ENCODE results near the gene DHX57.
"Not testable (repeated sequence)": the region's sequence is repeated elsewhere in the genome, so short reads cannot be mapped to it uniquely, and the experiment has no call there.

Gene DHX57

GRCh38 chr2:38806733-38807059 lies 69.0 kb downstream of the DHX57 start:
- no peak overlapping the region for H3K4me3 ChIP-seq
- H3K27ac ChIP-seq: peak overlapping the region in 2 of 21 experiments; percentile 5 to 34

DNA sequence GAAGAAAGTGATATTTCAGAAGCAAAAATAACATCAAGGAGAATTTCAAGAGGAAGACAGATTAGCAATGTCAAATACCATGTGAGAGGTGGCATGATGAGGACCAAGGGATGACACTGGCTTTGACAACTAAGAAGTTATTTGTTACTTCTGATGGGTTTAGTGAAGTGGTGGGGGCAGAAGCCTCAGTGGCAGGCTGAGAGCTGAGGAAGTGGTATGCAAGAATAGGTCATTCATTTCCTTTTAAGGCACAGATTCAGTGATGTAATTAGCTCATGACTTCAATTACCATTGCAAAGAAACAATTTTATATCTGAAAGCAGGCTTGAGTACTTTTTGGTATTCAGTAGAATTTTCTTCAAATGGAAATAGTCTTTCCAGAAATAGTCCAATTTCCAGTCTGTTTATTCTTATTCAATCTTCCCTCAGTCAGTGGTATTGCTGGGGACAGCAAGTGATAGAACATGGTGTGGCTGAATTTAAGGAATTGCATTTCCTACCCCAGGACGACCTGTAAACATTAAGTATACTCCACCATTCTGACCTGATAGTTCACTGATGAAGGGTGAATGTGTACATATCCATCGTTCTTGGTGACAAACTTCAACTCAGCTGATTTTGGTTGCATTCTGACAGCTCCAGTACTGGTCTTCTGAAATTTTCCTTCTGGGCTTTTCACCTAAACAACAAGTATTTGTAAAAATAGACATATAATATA lies 69.6 kb downstream of the DHX57 start:
- Histone ChIP-seq H3K27ac (peak overlapping the region in 4 of 21 experiments; percentile 5 to 47 (median 36)), H3K4me3 (no peak overlapping the region)

GRCh38 chr2:38797953-38798352 lies 77.8 kb downstream of the DHX57 start:
- H3K4me3 ChIP-seq: no peak overlapping the region
- no peak overlapping the region for H3K27ac ChIP-seq

DNA sequence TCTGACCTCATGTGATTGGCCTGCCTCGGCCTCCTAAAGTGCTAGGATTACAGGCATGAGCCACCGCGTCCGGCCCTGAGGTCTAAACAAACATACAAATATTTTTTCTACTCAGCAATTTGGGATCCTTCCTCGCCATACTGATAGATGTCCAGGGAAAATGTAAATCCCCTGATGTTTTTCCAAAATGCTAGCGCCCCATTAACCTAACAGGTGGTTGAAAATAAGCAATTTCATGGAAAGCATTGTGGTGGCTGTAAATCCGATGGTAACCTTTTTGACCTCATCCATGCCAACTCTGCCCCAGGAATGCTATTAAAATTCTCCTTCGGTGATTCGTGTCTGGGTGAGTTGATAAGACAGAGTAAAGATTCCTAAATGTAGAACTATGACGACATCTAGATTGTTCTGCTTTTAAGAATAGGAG lies 78.5 kb downstream of the DHX57 start:
- no peak overlapping the region for H3K4me3 ChIP-seq
- H3K27ac ChIP-seq: no peak overlapping the region

- H3K27ac ChIP-seq, H3K4me3 ChIP-seq: not testable (repeated sequence)
Observed at GRCh38 chr2:38795016-38795415, 80.7 kb downstream of the DHX57 start.

DNA sequence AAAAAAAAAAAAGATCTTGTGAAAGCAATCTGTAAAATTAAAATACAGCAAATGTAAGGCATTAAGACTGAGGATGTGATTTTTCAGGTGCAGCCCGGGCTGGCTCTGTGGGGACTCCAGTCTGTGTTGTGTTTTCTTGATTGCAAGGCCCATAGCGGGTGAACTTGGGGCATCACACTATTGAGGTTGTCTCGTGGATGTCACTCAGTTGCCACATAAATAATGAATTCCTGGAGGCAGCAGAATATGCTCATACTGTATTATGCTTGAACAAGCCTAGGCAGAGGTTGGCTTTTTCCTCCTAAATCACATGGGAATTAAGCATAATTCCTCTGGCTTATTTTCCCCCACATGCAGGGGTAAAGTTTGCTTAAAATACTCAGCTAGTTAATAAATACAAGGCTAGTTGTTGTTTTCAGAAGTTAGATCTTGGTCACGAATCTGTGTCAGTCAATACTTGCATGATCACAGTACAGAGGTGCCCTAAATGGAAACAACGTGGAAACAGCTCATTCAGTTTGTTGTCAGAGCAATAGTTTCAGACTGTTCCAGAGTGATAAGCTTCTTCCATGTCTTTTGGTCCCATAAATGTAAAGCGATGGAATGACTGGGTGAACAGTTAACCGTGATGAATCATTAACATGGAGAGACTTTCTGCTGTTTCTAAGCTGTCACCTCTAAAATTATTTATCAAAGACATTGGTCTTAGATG lies 81.3 kb downstream of the DHX57 start:
- H3K27ac ChIP-seq: no peak overlapping the region
- no peak overlapping the region for H3K4me3 ChIP-seq

DNA sequence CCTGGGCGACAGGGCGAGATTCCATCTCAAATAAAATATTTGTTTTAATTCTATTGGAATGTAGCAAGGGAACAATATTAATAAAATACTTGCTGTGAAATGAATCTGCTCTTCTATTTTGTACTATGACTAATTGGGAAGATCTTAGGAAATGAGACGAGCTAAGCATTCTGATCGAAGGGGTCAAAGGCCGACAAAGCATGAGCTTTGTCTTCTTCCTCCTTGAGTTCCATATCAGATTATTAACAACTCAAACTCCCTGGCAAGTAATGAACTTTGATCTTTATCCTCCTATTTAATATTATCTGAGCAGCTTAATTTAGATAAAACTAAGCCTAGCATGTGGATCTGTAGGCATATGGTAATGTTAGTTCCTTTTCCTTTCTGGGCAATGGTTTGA lies 82.2 kb downstream of the DHX57 start:
- Histone ChIP-seq H3K27ac (no peak overlapping the region), H3K4me3 (no peak overlapping the region)

DNA sequence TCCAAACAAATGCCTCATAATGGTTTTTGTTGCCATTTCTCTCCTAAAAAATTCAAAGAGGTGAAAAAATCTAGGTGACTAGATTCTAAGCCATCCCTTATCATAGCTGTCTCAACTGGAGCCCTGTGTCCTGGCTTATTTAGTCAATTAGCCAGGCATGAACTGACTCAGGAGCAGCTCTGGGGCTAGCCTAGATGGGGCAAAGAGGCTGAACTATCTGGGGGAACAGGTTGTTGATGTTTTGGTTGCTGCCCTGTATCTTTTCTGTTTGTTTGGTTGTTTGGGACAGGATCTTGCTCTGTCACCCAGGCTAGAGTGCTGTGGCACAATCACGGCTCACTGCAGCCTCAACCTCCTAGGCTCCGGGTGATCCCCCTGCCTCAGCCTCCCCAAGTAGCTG lies 83.0 kb downstream of the DHX57 start:
- Histone ChIP-seq H3K27ac (no peak overlapping the region), H3K4me3 (no peak overlapping the region)

DNA sequence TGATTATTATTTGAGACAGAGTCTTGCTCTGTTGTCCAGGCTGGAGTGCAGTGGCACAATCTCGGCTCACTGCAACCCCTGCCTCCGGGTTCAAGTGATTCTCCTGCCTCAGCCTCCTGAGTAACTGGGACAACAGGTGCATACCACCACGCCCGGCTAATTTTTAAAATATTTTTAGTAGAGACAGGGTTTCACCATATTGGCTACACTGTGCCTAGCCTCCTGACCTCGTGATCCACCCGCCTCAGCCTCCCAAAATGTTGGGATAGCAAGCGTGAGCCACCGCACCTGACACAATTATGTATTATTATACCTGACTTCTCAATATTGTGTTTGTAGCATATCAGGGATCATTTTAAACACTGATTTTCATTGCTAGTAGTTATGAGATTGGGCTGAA lies 83.4 kb downstream of the DHX57 start:
- not testable (repeated sequence) for H3K4me3 ChIP-seq, H3K27ac ChIP-seq

GRCh38 chr2:38791744-38792143 lies 84.0 kb downstream of the DHX57 start:
- Histone ChIP-seq H3K4me3 (no peak overlapping the region), H3K27ac (no peak overlapping the region)

DNA sequence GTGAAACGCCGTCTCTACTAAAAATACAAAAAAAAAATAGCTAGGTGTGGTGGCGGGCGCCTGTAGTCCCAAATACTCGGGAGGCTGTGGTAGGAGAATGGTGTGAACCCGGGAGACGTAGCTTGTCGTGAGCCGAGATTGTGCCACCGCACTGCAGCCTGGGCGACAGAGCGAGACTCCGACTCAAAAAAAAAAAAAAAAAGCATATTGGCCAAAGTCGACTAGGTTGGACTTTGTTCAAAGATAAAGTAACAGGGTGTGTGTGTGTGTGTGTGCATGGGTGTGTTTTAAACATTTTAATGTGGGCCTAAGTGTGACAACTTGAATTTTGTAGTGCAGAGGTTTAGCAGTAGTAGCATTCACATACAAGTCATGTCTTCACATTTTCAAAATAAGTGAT lies 86.0 kb downstream of the DHX57 start:
- no peak overlapping the region for H3K27ac ChIP-seq

DNA sequence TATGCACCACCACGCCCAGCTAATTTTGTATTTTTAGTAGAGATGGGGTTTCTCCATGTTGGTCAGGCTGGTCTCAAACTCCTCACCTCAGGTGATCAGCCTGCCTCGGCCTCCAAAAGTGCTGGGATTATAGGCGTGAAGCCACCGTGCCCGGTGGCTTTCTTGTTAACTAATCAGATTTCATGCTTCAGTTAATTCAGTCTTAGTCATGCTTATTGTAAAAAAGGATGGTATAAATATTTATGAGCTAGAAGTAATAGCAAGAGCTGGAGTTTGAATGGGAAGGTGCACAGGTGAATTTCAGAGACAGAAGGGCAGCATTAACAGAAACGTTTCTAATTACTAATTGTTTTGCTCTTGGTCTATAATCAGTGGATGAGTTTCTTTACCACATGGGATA lies 87.4 kb downstream of the DHX57 start:
- no peak overlapping the region for H3K4me3 ChIP-seq
- H3K27ac ChIP-seq: no peak overlapping the region

More for the DNA sequence above, 86.0 kb downstream of the DHX57 start:
- H3K4me3 ChIP-seq: no peak overlapping the region

DNA sequence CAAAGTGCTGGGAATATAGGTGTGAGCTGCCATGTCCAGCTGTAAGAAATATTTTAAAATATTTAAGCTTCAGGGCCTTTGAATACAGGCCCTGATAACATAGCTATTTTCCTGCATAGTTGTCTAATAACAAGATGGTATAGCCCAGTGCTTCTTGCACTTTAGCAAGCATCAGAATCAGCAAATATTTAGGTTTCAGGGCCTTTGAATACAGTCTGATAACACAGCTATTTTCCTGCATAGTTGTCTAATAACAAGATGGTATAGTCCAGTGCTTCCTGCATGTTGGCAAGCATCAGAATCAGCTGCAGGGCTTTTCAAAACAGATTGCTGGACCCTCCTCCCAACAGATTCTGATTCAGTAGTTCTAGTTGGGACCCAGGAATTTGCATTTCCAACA lies 92.1 kb downstream of the DHX57 start:
- no peak overlapping the region for H3K4me3 ChIP-seq
- no peak overlapping the region for H3K27ac ChIP-seq

DNA sequence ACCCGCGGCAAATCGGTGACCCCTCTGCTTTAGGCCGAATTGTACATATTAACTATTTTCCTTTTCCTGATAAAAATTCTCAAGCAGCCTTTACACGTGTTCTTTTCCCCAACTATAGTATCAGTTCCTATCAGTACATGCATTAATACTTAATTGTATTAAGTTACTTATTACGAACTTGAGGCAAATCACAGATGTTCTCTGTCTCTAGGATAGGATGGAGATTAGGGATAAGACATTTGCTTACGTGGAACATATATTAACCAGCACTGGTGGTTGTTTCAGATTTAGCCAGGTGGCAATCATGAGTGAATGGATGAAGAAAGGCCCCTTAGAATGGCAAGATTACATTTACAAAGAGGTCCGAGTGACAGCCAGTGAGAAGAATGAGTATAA lies 97.0 kb downstream of the DHX57 start:
- Histone ChIP-seq H3K27ac (peak overlapping the region in 18 of 21 experiments; percentile 9 to 87 (median 77)), H3K4me3 (peak overlapping the region; percentile 41 to 67 (median 63))

GRCh38 chr2:38776531-38776930 lies 99.2 kb downstream of the DHX57 start:
- Histone ChIP-seq H3K4me3 (no peak overlapping the region), H3K27ac (no peak overlapping the region)

GRCh38 chr2:38775921-38776225 lies 99.9 kb downstream of the DHX57 start:
- H3K4me3 ChIP-seq: no peak overlapping the region
- H3K27ac ChIP-seq: no peak overlapping the region

DNA sequence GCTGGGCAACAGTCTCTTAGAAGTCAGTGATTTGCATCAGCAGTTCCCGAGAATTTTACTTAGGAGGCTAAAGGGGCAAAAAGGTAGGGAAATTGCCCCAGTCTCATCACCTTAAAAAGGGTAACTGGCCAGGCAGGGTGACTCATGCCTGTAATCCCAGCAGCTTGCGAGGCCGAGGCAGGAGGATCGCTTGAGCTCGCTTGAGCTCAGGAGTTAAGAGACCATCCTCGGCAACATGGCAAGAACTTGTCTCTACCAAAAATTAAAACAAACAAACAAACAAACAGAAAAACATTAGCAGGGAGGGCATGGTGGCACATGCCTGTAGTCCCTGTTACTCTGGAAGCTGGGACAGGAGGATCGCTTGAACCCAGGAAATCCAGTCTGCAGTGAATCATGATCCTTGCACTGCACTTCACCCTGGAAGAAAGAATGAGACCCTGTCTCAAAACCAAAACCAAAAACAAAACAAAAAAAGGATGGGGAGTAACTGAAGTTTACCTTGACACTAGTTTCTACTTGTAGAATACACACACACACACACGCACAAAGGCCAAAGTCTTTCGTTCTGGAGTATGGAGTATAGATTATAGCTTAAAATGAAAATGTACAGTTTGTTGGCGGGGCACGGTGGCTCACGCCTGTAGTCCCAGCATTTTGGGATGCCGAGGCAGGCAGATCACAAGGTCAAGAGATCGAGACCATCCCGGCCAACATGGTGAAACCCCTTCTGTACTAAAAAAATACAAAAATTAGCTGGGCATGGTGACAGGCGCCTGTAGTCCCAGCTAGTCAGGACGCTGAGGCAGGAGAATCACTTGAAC lies 100.4 kb downstream of the DHX57 start:
- no peak overlapping the region for H3K27ac ChIP-seq
- no peak overlapping the region for H3K4me3 ChIP-seq

DNA sequence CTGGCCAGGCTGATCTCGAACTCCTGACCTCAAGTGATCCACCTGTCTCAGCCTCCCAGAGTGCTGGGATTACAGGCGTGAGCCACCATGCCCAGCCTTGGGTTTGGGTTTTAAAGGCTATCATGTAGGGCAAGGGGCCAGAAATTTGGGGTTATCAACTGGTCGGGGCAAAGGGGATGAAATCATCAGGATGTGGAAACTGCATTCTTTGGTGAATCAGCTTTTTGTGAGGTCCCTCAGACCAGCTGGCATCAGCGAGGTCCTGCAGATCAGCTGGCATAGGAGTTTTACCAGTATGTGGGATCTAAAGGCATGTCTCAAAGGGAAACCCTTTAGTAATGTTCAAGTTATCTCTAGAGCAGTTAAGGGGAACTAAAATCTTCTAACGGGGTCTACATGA lies 104.1 kb downstream of the DHX57 start:
- no peak overlapping the region for H3K27ac ChIP-seq
- no peak overlapping the region for H3K4me3 ChIP-seq

- H3K27ac ChIP-seq: no peak overlapping the region
- no peak overlapping the region for H3K4me3 ChIP-seq
Observed at GRCh38 chr2:38765551-38765950, 110.2 kb downstream of the DHX57 start.

GRCh38 chr2:38765149-38765548 lies 110.6 kb downstream of the DHX57 start:
- no peak overlapping the region for H3K27ac ChIP-seq
- no peak overlapping the region for H3K4me3 ChIP-seq

- H3K4me3 ChIP-seq: no peak overlapping the region
- H3K27ac ChIP-seq: no peak overlapping the region
Observed at GRCh38 chr2:38763728-38764127, 112.0 kb downstream of the DHX57 start.

Measured in skin epidermis (tissue), 12 donors.